Right lobe of liver (tissue), 6 donors: ENCODE data around the gene PRDM16. TPM values are rescaled to one million over a fixed set of nuclear protein-coding genes. Genes with fewer than 3 reads are reported as not detected.

Experiments used
- ATAC-seq, 4 donors: fragments of 200-7000 bp; cut with Tn5 transposase; one replicate each; pipeline ENCODE4 v1.9.1; 2020; ENCODE audit warnings: mild to moderate bottlenecking in 4 of 4, moderate library complexity in 4 of 4
- DNase-seq, 3 donors: peaks; one replicate each; pipeline ENCODE4 v3.0.0-alpha.2; 2020
- H3K27ac ChIP-seq, 3 donors: fragments of 200-600 bp; one replicate each; pipeline ENCODE4 v1.8.0; 2022
- H3K27me3 ChIP-seq, 2 donors: fragments of 200-600 bp; one replicate each; pipeline ENCODE4 v1.8.0; 2022
- H3K36me3 ChIP-seq, 4 donors: fragments of 200-600 bp; sonication (generic) in 1 of 4; one replicate each; pipeline versions ENCODE4 v1.5.1 to v1.8.0; 2017 to 2022; ENCODE audit warnings: control low read depth in 1 of 4
- H3K4me1 ChIP-seq, 4 donors: fragments of 200-600 bp; sonication (generic) in 1 of 4; one replicate each; pipeline versions ENCODE4 v1.5.1 to v1.8.0; 2017 to 2022; ENCODE audit warnings: control low read depth in 1 of 4
- H3K4me3 ChIP-seq, 3 donors: fragments of 200-600 bp; one replicate each; pipeline ENCODE4 v1.8.0; 2022
- H3K9me3 ChIP-seq, 4 donors: fragments of 200-600 bp; sonication (generic) in 1 of 4; one replicate each; pipeline versions ENCODE4 v1.5.1 to v1.8.0; 2017 to 2022; ENCODE audit warnings: control low read depth in 1 of 4
- POLR2A ChIP-seq: fragments of 450-650 bp; IDR thresholded peaks from one replicate; pipeline ENCODE4 v1.6.1; 2017; ENCODE audit warnings: antibody characterized with exemption, mild to moderate bottlenecking
- WGBS: methylation state at CpG from one replicate; pipeline ENCODE4 v1.1.6; 2018; ENCODE audit warnings: low coverage, low lambda C conversion rate; ENCODE audit not compliant: insufficient coverage; ENCODE audit errors: missing lambda C conversion rate; 5-methylcytosine and 5-hydroxymethylcytosine counted together
- intact Hi-C, 2 donors: fragments of 100-400 bp; cut with DNase I; formaldehyde crosslinking; loops; one replicate each; pipeline versions ENCODE4 v1.11.2 to v1.14.1; 2022
- total RNA-seq, 6 experiments: library from RNA; depleted of rRNA in 2 of 6; stranded (reverse); fragments of >200 nt in 2 of 6; fragmentation: NEBNext Ultra II Directional in 3 of 6; extraction: Animal tissue kit (Norgen Biotek cat#: 25700) in 3 of 6; gene quantifications; one replicate each; pipeline versions ENCODE4 v1.1.0 to v1.2.4, GENCODE V29; 2016 to 2023
- TF ChIP-seq, protein P1 (sequence below), 4 donors: fragments of 200-600 bp in 3 of 4; fragments of 450-650 bp in 1 of 4; IDR thresholded peaks; one replicate each; pipeline versions ENCODE4 v1.5.1 to v1.8.0; 2016 to 2022; ENCODE audit warnings: antibody characterized with exemption in 4 of 4, mild to moderate bottlenecking in 2 of 4
- donor health status: DM: no; HTN: yes; CAD: no.
- donor health status: DM: no; HTN: no; CAD: no.
- donor health status: DM: no; HTN: no; CAD: no.
- donor health status: DM: no; HTN: yes; CAD: no.
- donor health status: DM: no; HTN: yes; CAD: no.

The PRDM16 gene
- total RNA-seq, 6 experiments from 2014 or later: 0.06 to 0.75 (median 0.28) TPM

DNA sequence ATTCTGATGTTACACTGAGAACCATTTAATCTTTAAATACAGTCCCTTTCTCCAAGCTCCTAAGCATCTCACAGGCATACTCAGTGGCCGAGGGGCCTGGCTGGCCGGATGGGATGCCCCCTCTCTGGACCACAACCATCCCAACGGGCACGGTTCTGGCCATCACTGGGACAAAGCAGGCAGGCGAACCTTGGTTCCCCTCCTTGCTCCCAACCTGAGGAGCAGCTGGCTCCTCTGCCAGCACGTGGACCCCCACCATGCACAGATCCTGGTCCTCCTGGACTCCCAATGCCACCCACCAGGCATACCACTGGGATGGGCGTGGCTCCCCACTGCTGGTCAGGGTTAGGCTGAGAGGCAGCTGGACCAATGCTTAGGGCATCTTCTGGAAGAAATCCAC, 19.8 kb upstream of the PRDM16 start:
- H3K9me3 ChIP-seq: no peaks in the 10 kb centered on the region
- H3K4me1 ChIP-seq: no peaks in the 10 kb centered on the region
- DNase-seq (peak in 1 of 3 donors; percentile 48), ATAC-seq (no peak)
- TF ChIP-seq POLR2A: no peak
- TF ChIP-seq, protein P1, sequence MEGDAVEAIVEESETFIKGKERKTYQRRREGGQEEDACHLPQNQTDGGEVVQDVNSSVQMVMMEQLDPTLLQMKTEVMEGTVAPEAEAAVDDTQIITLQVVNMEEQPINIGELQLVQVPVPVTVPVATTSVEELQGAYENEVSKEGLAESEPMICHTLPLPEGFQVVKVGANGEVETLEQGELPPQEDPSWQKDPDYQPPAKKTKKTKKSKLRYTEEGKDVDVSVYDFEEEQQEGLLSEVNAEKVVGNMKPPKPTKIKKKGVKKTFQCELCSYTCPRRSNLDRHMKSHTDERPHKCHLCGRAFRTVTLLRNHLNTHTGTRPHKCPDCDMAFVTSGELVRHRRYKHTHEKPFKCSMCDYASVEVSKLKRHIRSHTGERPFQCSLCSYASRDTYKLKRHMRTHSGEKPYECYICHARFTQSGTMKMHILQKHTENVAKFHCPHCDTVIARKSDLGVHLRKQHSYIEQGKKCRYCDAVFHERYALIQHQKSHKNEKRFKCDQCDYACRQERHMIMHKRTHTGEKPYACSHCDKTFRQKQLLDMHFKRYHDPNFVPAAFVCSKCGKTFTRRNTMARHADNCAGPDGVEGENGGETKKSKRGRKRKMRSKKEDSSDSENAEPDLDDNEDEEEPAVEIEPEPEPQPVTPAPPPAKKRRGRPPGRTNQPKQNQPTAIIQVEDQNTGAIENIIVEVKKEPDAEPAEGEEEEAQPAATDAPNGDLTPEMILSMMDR (IDR thresholded peaks at IDR 0.05): no peak
- WGBS: no CpG with 5 or more reads among the region's 7 CpGs
- intact Hi-C loops: no loop called here
- H3K27me3 ChIP-seq: no peaks in the 10 kb centered on the region
- no peak overlapping the region for H3K27ac ChIP-seq
- H3K36me3 ChIP-seq: no peaks in the 10 kb centered on the region
- no peak overlapping the region for H3K4me3 ChIP-seq

DNA sequence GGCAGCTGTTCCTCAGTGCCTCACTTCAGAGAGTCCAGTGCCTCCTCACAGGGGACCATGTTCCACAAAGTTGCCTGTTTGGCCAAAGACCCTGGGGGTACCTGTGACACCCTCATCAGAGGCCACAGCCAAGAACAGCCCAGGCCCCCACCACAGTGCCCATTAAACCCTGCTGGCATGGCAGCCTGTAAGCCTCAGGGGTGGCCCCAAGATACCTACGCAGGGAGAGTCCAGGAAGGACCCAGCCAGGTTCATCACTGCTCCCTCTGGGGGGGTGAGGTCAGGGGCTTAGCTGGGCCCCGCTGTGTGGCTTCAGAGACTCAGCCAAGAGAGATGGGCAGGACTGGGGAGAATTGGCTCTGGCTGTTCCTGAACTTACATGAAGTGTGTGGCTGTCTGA, 19.1 kb upstream of the PRDM16 start:
- WGBS: 70% methylated on average over 2 of the region's 2 CpGs
- Histone ChIP-seq H3K36me3 (no peaks in the 10 kb centered on the region), H3K9me3 (no peaks in the 10 kb centered on the region), H3K4me3 (no peak overlapping the region), H3K4me1 (no peaks in the 10 kb centered on the region), H3K27ac (no peak overlapping the region), H3K27me3 (no peaks in the 10 kb centered on the region)
- no peak for ATAC-seq
- no peak for DNase-seq
- no peak for TF ChIP-seq POLR2A
- TF ChIP-seq, protein P1 (IDR thresholded peaks at IDR 0.05): no peak
- intact Hi-C loops: no loop called here

DNA sequence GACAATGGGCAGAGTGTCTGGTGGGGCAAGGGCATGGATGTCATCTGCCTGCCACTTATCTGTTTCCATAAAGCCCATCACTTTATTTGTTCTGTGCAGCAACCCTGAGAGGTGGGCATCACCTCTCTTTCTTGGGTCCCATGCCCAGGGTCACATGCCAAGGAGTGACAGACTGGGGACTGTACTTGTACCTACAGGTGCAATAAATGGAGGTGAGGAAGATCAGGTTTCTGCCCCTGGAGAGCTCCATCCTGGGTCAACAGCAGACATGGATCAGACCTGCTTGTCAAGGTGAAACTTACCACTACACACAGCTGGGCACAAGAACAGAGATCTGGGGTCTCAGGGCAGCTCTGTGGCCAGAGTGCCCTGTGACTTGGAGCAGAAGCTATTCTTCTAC, 18.4 kb upstream of the PRDM16 start:
- Histone ChIP-seq H3K4me1 (no peaks in the 10 kb centered on the region), H3K27me3 (no peaks in the 10 kb centered on the region), H3K9me3 (no peaks in the 10 kb centered on the region), H3K4me3 (no peak overlapping the region), H3K27ac (no peak overlapping the region), H3K36me3 (no peaks in the 10 kb centered on the region)
- no peak for ATAC-seq
- no peak for DNase-seq
- TF ChIP-seq, protein P1 (IDR thresholded peaks at IDR 0.05): no peak
- no peak for TF ChIP-seq POLR2A
- intact Hi-C loops: no loop called here

DNA sequence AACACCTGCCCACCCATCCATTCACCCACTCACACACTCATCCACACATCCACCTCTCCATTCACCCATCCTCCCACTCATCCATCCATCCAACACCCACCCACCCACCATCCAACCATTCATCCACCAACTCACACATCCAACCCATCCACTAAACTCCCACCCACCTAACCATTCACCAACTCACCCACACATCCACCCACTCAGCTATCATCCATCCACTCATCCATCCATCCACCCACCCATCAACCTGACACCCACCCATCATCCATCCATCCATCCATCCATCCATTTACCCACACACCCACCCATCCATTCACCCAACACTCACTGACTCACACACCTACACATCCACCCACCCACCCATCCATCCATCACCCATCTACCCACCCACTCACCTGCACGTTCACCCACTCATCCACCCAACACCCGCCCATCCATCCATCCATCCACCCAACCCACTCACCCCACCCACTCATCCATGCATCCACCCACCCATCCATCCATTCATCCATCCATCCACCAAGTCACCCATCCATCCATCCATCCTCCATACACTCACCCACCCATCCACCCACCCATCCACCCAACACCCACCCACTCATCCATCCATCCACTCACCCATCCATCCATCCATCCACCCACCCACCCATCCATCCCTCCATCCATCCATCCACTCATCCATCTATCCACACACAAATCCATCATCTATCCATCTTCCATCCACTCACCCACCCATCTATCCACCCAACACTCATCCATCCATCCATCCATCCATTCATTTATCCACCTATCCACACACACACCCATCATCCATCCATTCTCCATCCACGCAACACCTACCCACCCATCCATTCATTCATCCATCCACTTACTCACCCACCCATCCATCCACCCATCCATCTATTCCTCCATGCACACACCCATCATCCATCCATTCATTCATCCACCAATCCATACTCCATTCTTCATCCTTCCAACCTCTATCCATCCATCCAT, 17.4 kb upstream of the PRDM16 start:
- intact Hi-C loops: no loop called here
- no peak overlapping the region for H3K27ac ChIP-seq
- H3K9me3 ChIP-seq: no peaks in the 10 kb centered on the region
- ATAC-seq (no peak), DNase-seq (no peak)
- WGBS: 62% methylated on average over 3 of the region's 3 CpGs
- H3K36me3 ChIP-seq: no peaks in the 10 kb centered on the region
- no peak overlapping the region for H3K4me3 ChIP-seq
- TF ChIP-seq, protein P1 (IDR thresholded peaks at IDR 0.05): no peak
- no peak for TF ChIP-seq POLR2A
- H3K4me1 ChIP-seq: no peaks in the 10 kb centered on the region
- no peaks in the 10 kb centered on the region for H3K27me3 ChIP-seq
